Measurements from ENCODE around the gene RPA1. TPM values are rescaled to one million over a fixed set of nuclear protein-coding genes. Genes with fewer than 3 reads are reported as not detected.
A peak's percentile ranks its signal among the peaks of the same experiment; 100 is the strongest.
"Not testable (repeated sequence)": the region's sequence is repeated elsewhere in the genome, so short reads cannot be mapped to it uniquely, and the experiment has no call there.

RPA1 gene
- total RNA-seq, 1 experiment from 2014 or later, result 41.1 TPM

DNA sequence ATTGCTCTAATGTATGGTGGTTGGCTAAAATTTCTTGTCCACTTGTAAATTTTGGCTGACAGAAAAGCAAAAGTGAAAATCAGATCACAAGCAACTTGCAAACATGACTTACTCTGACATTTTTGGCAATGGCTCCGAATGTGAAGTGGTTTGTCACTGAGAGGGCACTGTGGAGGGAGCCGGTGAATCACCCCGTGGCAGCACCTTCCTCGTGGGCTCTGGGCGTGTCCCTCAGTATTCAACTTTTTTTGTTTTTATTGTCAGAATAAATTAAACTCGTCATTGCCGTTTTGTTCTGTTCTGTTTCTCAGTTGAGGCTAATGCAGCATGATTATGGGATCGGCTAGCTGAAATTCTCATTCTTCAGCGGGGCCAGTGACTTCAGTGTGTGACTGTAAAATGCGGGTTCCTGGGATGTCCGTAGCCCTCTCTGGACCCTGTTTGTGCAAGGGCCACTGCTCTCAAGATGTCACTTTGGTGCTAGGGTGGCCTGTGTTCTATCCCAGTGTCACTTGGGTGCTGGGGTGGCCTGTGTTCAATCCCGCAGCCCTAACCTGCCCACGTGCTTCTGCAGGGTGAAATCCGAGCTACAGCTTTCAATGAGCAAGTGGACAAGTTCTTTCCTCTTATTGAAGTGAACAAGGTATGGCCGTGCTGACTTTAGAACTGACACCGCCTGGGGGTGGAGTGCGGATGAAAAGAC is 48.8 kb downstream of the RPA1 start:
- DNase-seq (ENCODE audit: low spot score), result peak; percentile 47

DNA sequence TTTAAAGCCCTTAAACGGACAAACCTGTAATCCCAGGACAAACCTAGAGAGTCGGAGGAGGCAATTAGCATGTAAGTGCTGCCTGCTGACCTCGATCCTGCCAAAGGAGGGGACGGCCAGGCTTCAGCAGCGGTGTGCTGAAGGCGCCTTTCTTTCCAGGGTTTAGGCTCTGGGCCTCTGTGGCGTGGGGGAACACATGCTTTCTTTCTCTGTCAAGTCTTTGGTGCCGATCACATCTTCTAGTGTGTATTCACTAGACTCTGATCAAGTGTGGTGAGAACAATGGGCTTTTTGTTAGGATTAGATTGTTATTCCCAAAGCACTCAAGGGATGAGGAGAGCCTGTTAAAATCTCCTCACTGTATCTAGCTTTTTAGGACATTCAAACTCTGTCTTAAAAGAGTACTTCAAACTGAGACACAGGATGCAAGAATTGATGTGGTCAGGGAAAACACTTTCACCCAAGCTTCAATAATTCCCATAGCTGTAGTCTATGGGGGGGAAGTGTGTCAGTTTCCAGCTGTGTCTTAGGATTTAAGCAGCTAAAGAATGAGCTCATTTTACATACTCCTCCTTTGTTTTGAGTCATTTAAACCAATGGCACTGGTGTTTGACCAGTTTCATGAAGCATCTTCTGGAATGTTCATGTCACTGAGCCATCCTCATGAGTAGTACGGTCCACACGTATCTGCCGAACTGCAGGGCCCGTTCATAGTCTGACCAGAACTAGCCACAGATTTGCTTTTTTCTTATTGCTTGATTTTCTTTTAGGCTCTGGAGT is 51.2 kb downstream of the RPA1 start:
- DNase-seq (ENCODE audit: low spot score), result no peak

- DNase-seq (ENCODE audit: low spot score), result peak; percentile 36
Observed at GRCh38 chr17:1882836-1883235, 53.0 kb downstream of the RPA1 start.

DNA sequence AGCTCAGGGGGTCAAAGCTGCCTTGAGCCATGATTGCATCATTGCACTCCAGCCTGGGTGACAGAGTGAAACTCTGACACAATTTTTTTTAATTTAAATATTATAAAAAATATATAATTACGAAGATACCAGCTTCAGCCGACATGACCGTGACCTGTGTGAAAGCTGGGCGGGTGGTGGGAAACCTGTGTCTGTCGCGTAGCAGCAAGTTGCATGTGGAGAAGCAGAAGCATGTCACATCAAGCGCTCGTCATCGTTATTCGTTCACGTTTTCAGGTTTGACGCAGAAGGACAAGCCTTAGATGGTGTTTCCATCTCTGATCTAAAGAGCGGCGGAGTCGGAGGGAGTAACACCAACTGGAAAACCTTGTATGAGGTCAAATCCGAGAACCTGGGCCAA is 53.7 kb downstream of the RPA1 start:
- DNase-seq (ENCODE audit: low spot score), result no peak

DNA sequence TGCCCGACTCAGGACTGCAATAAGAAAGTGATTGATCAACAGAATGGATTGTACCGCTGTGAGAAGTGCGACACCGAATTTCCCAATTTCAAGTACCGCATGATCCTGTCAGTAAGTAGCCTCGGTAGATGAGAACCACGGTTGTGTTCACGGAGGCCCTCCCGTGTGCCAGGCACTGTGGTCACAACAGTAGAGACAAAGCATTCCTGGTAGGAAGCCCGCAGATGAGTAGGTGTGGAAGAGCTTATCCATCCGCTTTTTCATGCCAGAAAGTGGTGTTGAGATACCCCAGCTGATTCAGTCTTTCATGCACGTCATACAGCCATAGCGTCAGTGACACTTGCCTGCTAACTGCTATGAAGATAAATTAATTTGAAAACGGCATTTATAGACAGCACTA is 58.9 kb downstream of the RPA1 start:
- DNase-seq (ENCODE audit: low spot score), result no peak

GRCh38 chr17:1890758-1891450 is 61.1 kb downstream of the RPA1 start:
- DNase-seq (ENCODE audit: low spot score), result no peak

GRCh38 chr17:1894753-1895339 is 65.0 kb downstream of the RPA1 start:
- DNase-seq (ENCODE audit: low spot score), result no peak

GRCh38 chr17:1895479-1895878 is 65.7 kb downstream of the RPA1 start:
- not testable (repeated sequence) for DNase-seq (ENCODE audit: low spot score)

DNA sequence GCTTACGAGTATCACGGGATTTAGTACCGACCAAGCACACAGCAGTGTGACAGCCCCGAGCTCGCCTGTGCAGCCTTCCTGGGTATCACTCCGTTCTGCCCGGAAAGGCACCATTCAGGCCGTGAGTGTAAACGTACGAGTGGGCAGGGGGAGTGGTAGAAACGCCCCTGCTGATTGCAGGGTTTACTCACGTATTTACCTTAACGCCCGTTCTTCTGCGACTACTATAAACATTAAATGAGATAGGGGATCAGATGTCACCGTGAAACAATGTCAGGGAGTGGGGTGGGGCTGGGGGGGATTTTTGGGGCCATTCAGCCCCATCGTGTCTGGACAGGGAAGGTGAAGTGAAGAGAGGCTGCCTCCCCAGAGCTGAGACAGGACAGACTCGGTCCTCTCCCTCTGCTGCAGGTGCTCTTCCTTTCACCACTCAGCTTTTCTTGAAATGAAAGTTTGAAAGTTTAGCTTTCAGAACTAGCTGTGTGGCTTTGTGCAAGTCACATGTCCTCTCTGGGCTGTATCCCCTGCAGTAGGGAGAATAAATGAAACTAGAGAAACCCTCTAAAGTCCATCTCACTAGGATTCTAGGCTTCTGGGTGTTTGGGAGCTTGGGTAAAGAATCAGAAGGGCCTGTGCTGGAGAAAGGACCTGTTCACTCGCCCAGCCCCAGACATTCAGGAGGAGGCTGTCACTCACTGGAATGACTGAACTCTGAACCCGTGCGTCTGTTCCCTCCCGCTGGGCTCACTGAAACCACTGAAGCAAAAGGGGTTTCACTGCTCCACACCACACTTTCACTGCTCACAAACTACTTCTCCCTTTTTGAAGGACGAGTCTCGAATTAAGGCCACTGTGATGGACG is 66.7 kb downstream of the RPA1 start:
- DNase-seq (ENCODE audit: low spot score), result no peak

- no peak for DNase-seq (ENCODE audit: low spot score)
Observed at GRCh38 chr17:1897105-1897656, 67.4 kb downstream of the RPA1 start.

DNA sequence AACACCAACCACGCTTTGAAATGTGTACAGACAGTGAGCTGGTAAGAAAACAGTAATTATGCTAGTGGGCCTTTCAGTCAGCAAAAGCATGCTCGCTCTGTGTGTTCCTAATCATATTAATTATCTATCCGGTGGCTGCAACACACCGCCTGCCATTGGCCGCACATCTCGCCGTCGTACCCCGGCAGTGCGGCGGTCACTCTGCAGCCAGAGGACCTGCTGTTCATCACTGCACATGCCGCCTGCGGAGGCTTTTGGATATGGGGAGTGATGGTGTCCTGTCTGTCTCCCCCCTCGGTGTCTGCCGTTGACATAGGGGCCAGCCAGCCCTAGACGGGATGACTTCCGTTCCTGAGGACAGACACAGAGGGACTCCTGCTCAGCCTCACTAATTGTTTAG is 68.5 kb downstream of the RPA1 start:
- no peak for DNase-seq (ENCODE audit: low spot score)

DNA sequence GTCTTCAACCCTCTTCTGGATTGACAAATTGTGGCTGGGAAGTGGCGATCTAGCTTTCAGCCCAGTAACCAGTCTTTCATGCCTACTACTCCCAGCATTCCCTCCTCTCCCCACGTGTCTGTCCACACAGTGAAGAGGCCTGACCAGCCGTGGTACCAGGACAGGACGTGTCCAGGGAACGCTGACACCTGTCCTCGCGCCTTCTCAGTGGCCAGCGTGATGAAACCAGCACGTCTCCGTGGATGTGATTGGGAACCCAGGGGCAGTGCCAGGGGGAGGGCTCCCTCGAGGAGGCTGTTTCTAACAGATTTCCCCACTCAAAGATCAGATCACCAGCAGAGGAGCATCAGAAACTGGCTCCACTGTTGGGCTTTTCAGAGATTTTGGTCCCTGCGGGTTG is 69.1 kb downstream of the RPA1 start:
- DNase-seq (ENCODE audit: low spot score), result no peak

DNA sequence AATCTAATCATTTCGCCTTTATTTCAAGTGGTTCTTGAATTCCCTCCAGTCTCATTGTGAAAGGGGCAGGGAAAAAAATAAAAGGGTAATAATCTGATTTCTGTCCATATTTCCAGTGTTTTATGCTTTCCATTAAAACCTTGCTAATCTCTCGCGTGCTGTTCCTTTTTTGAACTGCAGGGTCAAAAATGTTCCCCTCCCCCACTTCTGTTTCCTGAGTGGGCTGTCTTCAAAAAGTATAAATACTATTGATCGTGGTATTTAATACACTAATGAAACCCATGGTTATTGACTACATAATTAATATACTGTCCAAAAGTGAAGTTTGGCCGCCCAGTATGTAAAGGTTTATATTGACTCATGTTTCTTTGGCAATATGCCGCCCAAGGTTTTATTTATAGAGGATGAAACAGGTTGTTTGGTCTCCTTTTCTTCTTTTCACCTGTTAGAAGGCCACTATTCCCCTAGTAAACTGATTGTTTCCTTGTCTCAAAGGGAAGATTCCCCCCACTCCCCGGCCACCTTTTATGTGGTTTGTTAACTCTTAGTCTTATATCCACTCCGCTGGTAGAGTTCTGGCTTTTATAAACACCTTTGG is 69.7 kb downstream of the RPA1 start:
- DNase-seq (ENCODE audit: low spot score), result no peak

GRCh38 chr17:1904273-1905182 is 74.7 kb downstream of the RPA1 start:
- DNase-seq (ENCODE audit: low spot score), result no peak

DNA sequence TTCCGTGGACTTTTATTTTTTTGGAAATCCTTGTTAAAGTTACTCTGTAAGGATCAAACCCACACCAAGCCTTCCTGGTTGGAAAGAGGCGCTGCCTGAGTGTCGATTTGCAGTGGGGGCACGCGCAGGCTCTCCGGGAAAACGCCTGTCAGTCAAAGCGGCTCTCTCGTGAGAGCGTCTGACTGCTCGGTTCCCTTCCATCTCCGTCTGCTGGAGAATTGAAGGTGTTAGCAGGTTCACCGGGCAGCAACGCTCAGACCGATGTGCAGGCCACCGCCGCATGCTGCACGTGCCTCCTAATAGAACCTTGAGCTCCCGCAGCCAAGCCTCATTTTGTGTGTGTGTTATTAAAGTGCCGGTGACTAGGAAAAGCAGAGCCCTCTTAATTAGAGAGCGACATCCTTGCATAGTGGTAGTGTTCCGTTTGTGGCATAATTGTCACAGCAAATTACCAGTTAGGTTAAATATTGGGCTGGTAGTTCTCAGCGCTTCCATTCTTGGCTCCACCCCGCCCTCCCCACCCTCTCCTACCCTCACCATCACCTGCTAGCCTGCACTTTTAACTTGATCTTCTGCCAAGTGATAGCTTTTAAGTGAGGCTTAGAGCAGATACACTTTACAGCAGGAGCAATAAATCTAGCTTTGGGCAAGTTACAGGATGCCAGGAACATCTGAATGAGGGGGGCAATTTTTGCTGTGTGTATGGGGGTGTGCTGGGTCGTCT is 75.5 kb downstream of the RPA1 start:
- no peak for DNase-seq (ENCODE audit: low spot score)

DNA sequence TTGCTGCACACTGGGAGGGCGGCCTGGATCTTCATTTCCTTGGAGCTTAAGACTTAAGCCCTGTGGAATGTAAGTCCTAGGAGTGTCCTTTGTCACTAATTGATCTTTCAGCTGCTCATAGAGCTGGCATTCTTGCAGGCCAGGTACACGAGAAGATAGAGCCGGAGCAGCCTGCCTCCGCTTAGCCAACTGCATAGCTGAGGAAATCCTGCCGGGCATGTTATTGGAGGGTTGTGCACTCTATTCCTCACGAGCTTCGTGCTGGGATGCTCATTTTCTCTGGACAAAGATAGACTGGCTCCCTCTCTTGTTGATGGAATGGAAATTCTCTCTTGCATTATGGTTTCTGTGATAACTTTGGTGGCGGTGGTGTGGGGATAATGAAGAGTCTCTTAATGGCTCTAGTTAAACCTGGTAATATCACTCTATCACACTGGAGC is 76.9 kb downstream of the RPA1 start:
- DNase-seq (ENCODE audit: low spot score), result no peak

GRCh38 chr17:1907216-1907631 is 77.4 kb downstream of the RPA1 start:
- no peak for DNase-seq (ENCODE audit: low spot score)

DNA sequence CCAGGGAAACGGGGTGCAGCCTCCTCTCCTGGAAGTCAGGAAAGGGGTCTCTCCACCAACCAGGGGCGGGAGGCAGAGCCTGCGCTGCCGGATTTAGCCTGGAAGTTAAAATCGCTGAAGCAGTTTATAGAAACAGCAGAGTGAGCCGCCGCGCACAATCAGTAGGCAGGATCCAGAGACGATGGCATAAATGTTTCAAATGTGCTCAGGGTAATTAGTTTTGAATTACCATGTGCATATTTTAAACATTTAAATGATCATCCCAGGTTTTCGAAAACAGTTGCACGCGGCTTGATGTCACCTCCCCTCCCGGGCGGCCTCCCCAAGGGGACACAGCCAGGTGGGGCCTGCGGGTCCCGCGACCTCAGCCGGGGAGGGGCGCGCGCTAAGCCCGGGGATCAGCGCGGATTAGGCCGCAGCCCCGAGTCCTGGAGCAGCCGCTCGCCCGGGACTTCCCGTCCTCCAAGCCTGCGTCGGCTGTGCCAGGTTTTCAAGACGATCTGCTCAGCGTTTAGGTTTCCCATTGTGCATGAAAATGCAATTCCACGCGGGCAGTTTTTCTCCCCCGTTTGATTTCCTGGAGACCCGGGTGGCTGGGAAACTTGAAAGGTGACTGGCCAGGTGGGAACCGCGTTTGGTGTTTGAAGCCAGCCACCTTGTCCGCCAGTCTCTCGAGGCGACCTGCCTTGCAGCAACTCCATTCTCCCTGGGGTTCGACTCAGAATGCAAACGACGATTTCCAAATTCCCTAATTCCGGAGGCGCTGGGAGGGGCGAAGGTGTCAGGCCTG is 78.3 kb downstream of the RPA1 start:
- DNase-seq (ENCODE audit: low spot score), result no peak
